ENCODE measurements around the gene CDCP2.

Gene CDCP2

DNA sequence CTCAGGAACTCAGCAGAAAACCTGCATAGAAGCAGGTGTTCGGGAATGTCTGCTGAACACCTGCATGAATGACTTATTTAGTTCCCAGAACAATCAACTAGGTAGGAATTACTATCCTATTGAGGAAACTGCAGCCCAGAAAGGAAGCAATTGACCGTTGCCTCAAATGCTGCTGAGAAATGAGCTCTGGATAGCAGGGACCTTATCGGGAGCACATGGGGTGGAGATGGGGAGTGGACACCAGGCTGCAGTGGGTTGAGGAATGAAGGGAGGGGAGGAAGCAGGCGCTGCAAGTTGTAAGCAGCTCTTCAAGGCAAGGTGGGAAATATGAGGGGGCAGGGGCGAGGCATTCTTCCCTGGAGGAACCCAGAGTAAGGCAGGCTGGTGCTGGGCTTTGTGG lies 10.8 kb upstream of the CDCP2 start:
- Histone ChIP-seq H3K4me2 (ENCODE audit: low read length, poor library complexity, severe bottlenecking) (no peak overlapping the region), H3K9ac (ENCODE audit: low read length) (no peak overlapping the region), H3K79me1 (replicated peaks; ENCODE audit: low read length, poor library complexity, severe bottlenecking) (no peaks in the 10 kb centered on the region), H2BK120ac (ENCODE audit: low read depth, low read length) (no peak overlapping the region), H3K18ac (ENCODE audit: low read depth in 1 of 2, low read length in 2 of 2) (no peak overlapping the region), H3K4me3 (ENCODE audit: insufficient read depth in 1 of 2, low read depth in 1 of 2, low read length in 2 of 2) (no peak overlapping the region), H3K27me3 (ENCODE audit: control insufficient read depth in 1 of 2, insufficient read depth in 1 of 2, low read length in 2 of 2) (peaks cover 24 to 27% of the 10 kb centered on the region in 2 experiments), H2BK5ac (ENCODE audit: low read depth, low read length, poor library complexity, severe bottlenecking) (no peak overlapping the region), H4K91ac (ENCODE audit: low read length) (no peak overlapping the region), H2BK12ac (ENCODE audit: low read length in 2 of 2) (no peak overlapping the region), H3K14ac (ENCODE audit: low read length in 2 of 2) (no peak overlapping the region), H3K36me3 (ENCODE audit: control insufficient read depth in 1 of 2, insufficient read depth in 2 of 2, low read depth in 1 of 2, low read length in 2 of 2) (peaks cover 0 to 3% of the 10 kb centered on the region in 2 experiments), H4K8ac (ENCODE audit: low read length) (no peak overlapping the region), H3K27ac (ENCODE audit: low read length, poor library complexity, severe bottlenecking) (no peak overlapping the region), H3K4me1 (ENCODE audit: control insufficient read depth, insufficient read depth, low read depth, low read length) (peaks cover 2% of the 10 kb centered on the region), H2AK5ac (ENCODE audit: low read length, severe bottlenecking) (no peak overlapping the region), H3K23ac (ENCODE audit: low read length in 2 of 2) (no peak overlapping the region), H2AFZ (ENCODE audit: low read depth, low read length) (no peak overlapping the region), H2BK15ac (ENCODE audit: low read depth, poor library complexity, severe bottlenecking) (no peak overlapping the region), H3K9me3 (ENCODE audit: control insufficient read depth, low read length) (no peaks in the 10 kb centered on the region), H3K4ac (ENCODE audit: low read depth in 1 of 2, low read length in 2 of 2) (no peak overlapping the region)
- WGBS, result 88% methylated on average over 5 of the region's 5 CpGs
- DNase-seq, result no peak

DNA sequence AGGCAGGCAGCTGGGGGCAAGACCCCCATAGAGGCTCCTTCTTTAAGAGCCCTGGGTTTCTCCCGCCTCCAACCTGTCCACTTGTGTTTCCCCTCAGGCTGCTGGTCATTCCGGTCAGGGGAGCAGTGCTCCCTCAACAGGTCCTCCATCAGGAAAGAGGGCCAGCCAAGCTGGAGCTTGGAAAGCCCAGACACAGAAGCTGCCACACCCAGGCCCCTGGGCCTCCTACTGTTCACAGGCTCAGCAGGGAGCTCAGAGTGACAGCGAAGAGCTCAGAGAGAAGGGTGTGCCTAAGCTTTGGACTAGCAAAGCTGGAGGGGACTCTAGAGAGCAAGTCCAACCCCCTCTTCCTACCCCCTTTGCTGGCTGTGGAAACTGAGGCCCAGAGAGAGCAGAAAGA lies 10.3 kb upstream of the CDCP2 start:
- Histone ChIP-seq H3K4me3 (ENCODE audit: insufficient read depth in 1 of 2, low read depth in 1 of 2, low read length in 2 of 2) (no peak overlapping the region), H2AFZ (ENCODE audit: low read depth, low read length) (no peak overlapping the region), H3K4me2 (ENCODE audit: low read length, poor library complexity, severe bottlenecking) (no peak overlapping the region), H4K91ac (ENCODE audit: low read length) (no peak overlapping the region), H2BK120ac (ENCODE audit: low read depth, low read length) (no peak overlapping the region), H2BK15ac (ENCODE audit: low read depth, poor library complexity, severe bottlenecking) (no peak overlapping the region), H3K36me3 (ENCODE audit: control insufficient read depth in 1 of 2, insufficient read depth in 2 of 2, low read depth in 1 of 2, low read length in 2 of 2) (no peaks in the 10 kb centered on the region), H2AK5ac (ENCODE audit: low read length, severe bottlenecking) (no peak overlapping the region), H3K79me1 (replicated peaks; ENCODE audit: low read length, poor library complexity, severe bottlenecking) (no peaks in the 10 kb centered on the region), H3K18ac (ENCODE audit: low read depth in 1 of 2, low read length in 2 of 2) (no peak overlapping the region), H3K23ac (ENCODE audit: low read length in 2 of 2) (no peak overlapping the region), H3K14ac (ENCODE audit: low read length in 2 of 2) (no peak overlapping the region), H3K9ac (ENCODE audit: low read length) (no peak overlapping the region), H3K4ac (ENCODE audit: low read depth in 1 of 2, low read length in 2 of 2) (no peak overlapping the region), H3K9me3 (ENCODE audit: control insufficient read depth, low read length) (no peaks in the 10 kb centered on the region), H3K27me3 (ENCODE audit: control insufficient read depth in 1 of 2, insufficient read depth in 1 of 2, low read length in 2 of 2) (peaks cover 24 to 27% of the 10 kb centered on the region in 2 experiments), H4K8ac (ENCODE audit: low read length) (no peak overlapping the region), H2BK12ac (ENCODE audit: low read length in 2 of 2) (no peak overlapping the region), H3K27ac (ENCODE audit: low read length, poor library complexity, severe bottlenecking) (no peak overlapping the region), H3K4me1 (ENCODE audit: control insufficient read depth, insufficient read depth, low read depth, low read length) (peaks cover 5% of the 10 kb centered on the region), H2BK5ac (ENCODE audit: low read depth, low read length, poor library complexity, severe bottlenecking) (no peak overlapping the region)
- no peak for DNase-seq
- 93% methylated on average over 3 of the region's 3 CpGs for WGBS

DNA sequence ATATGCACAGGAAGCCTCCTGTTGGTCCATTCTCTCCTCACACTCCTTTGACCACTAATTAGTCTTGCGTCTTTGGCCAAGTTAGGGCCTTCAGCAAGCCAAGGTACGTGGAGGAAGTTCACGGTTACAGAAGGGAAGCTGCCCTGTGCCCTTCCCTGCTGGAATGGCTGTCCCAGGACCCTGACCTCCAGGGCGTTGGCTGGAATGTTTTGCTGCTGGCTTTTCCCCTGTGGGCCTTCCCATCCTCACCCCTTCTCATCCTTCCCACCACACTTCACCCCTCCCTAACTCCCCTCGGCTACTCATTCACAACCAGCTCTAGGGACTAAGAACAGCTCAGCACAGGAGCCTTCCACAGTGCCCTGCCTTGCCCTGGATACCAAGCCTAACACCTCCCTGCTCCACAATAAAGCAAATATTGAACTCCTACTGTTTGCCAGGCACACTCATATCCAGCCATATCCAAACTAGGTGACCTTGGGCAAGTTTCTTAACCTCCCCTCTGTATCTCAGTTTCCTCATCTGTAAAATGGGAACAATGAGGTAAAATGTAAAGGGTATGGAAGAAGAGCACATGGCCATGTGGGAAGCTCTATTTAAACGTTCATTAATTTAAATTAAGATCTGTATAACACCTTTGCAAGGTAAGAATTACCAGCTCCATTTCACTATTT lies 8.8 kb upstream of the CDCP2 start:
- WGBS, result 79% methylated on average over 5 of the region's 6 CpGs
- Histone ChIP-seq H4K8ac (ENCODE audit: low read length) (no peak overlapping the region), H4K91ac (ENCODE audit: low read length) (no peak overlapping the region), H3K9me3 (ENCODE audit: control insufficient read depth, low read length) (no peaks in the 10 kb centered on the region), H3K4me3 (ENCODE audit: insufficient read depth in 1 of 2, low read depth in 1 of 2, low read length in 2 of 2) (no peak overlapping the region), H3K4me1 (ENCODE audit: control insufficient read depth, insufficient read depth, low read depth, low read length) (peaks cover 6% of the 10 kb centered on the region), H2AFZ (ENCODE audit: low read depth, low read length) (no peak overlapping the region), H2BK5ac (ENCODE audit: low read depth, low read length, poor library complexity, severe bottlenecking) (no peak overlapping the region), H2AK5ac (ENCODE audit: low read length, severe bottlenecking) (no peak overlapping the region), H3K14ac (ENCODE audit: low read length in 2 of 2) (no peak overlapping the region), H2BK15ac (ENCODE audit: low read depth, poor library complexity, severe bottlenecking) (no peak overlapping the region), H2BK120ac (ENCODE audit: low read depth, low read length) (no peak overlapping the region), H3K79me1 (replicated peaks; ENCODE audit: low read length, poor library complexity, severe bottlenecking) (no peaks in the 10 kb centered on the region), H3K27ac (ENCODE audit: low read length, poor library complexity, severe bottlenecking) (no peak overlapping the region), H3K36me3 (ENCODE audit: control insufficient read depth in 1 of 2, insufficient read depth in 2 of 2, low read depth in 1 of 2, low read length in 2 of 2) (no peaks in the 10 kb centered on the region), H3K4ac (ENCODE audit: low read depth in 1 of 2, low read length in 2 of 2) (no peak overlapping the region), H3K27me3 (ENCODE audit: control insufficient read depth in 1 of 2, insufficient read depth in 1 of 2, low read length in 2 of 2) (peaks cover 24 to 27% of the 10 kb centered on the region in 2 experiments), H3K9ac (ENCODE audit: low read length) (no peak overlapping the region), H3K18ac (ENCODE audit: low read depth in 1 of 2, low read length in 2 of 2) (no peak overlapping the region), H3K23ac (ENCODE audit: low read length in 2 of 2) (no peak overlapping the region), H2BK12ac (ENCODE audit: low read length in 2 of 2) (no peak overlapping the region), H3K4me2 (ENCODE audit: low read length, poor library complexity, severe bottlenecking) (no peak overlapping the region)
- no peak for DNase-seq

DNA sequence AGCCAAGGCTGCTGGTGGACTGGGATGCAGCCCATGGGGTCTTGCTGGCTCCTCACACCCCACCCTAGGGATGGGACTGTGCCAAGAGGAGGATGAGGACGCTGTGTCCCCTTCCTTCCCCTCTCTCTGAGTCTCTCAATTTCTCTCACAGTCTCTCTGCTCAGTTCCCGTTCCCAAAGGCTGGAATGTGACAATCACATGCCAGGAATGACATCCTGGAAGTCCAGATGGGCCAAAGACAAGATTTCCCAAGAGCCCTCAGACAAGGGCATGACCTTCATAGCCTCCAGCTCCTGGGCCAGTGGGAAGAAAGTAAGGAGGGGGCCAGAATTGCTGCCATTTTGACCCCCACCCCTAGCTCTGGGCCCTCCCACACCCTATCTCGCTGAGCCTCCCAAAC lies 7.6 kb upstream of the CDCP2 start:
- WGBS, result 61% methylated on average over 3 of the region's 3 CpGs
- no peak overlapping the region for H4K8ac ChIP-seq (ENCODE audit: low read length)
- no peaks in the 10 kb centered on the region for H3K9me3 ChIP-seq (ENCODE audit: control insufficient read depth, low read length)
- H3K79me1 ChIP-seq (replicated peaks; ENCODE audit: low read length, poor library complexity, severe bottlenecking), result no peaks in the 10 kb centered on the region
- H3K4me3 ChIP-seq (ENCODE audit: insufficient read depth in 1 of 2, low read depth in 1 of 2, low read length in 2 of 2), result no peak overlapping the region
- no peak overlapping the region for H2BK15ac ChIP-seq (ENCODE audit: low read depth, poor library complexity, severe bottlenecking)
- H4K91ac ChIP-seq (ENCODE audit: low read length), result peak overlapping the region; percentile 61
- H2AK5ac ChIP-seq (ENCODE audit: low read length, severe bottlenecking), result no peak overlapping the region
- DNase-seq, result peak; percentile 6
- H2BK5ac ChIP-seq (ENCODE audit: low read depth, low read length, poor library complexity, severe bottlenecking), result no peak overlapping the region
- H3K36me3 ChIP-seq (ENCODE audit: control insufficient read depth in 1 of 2, insufficient read depth in 2 of 2, low read depth in 1 of 2, low read length in 2 of 2), result no peaks in the 10 kb centered on the region
- H2AFZ ChIP-seq (ENCODE audit: low read depth, low read length), result no peak overlapping the region
- no peak overlapping the region for H3K27ac ChIP-seq (ENCODE audit: low read length, poor library complexity, severe bottlenecking)
- no peak overlapping the region for H3K4me2 ChIP-seq (ENCODE audit: low read length, poor library complexity, severe bottlenecking)
- H3K4ac ChIP-seq (ENCODE audit: low read depth in 1 of 2, low read length in 2 of 2), result no peak overlapping the region
- H3K4me1 ChIP-seq (ENCODE audit: control insufficient read depth, insufficient read depth, low read depth, low read length), result peaks cover 6% of the 10 kb centered on the region
- H3K18ac ChIP-seq (ENCODE audit: low read depth in 1 of 2, low read length in 2 of 2), result no peak overlapping the region
- no peak overlapping the region for H2BK120ac ChIP-seq (ENCODE audit: low read depth, low read length)
- H3K27me3 ChIP-seq (ENCODE audit: control insufficient read depth in 1 of 2, insufficient read depth in 1 of 2, low read length in 2 of 2), result peaks cover 24 to 27% of the 10 kb centered on the region in 2 experiments
- H3K14ac ChIP-seq (ENCODE audit: low read length in 2 of 2), result peak overlapping the region in 1 of 2 experiments; percentile 69
- H2BK12ac ChIP-seq (ENCODE audit: low read length in 2 of 2), result no peak overlapping the region
- no peak overlapping the region for H3K9ac ChIP-seq (ENCODE audit: low read length)
- H3K23ac ChIP-seq (ENCODE audit: low read length in 2 of 2), result no peak overlapping the region
